CD4-positive, alpha-beta T cell treated with Interleukin-2 at 100 ng/mL for 4 hours (primary cell): ENCODE measurements around the gene SNAI1.

ENCODE experiments used
- DNase-seq: peaks from one replicate; pipeline ENCODE4 v3.0.0-alpha.2; 2020; ENCODE audit warnings: low spot score

Gene SNAI1

GRCh38 chr20:50037575-50037974 is 54.8 kb downstream of the SNAI1 start:
- DNase-seq, result no peak

GRCh38 chr20:50038169-50038568 is 55.4 kb downstream of the SNAI1 start:
- DNase-seq, result no peak
